Breast epithelium (tissue), 4 donors: ENCODE measurements around the gene PGBD5. TPM values are rescaled to one million over a fixed set of nuclear protein-coding genes. Genes with fewer than 3 reads are reported as not detected.

ENCODE experiments used
- DNase-seq, 2 donors: peaks; one replicate each; pipeline ENCODE4 v3.0.0-alpha.2; 2019; ENCODE audit warnings: low spot score in 2 of 2
- H3K27ac ChIP-seq, 2 donors: fragments of 200-600 bp; sonication (generic) in 1 of 2; one replicate each; pipeline ENCODE4 v1.5.1; 2016 to 2019; ENCODE audit warnings: mild to moderate bottlenecking in 1 of 2
- H3K27me3 ChIP-seq, 2 donors: fragments of 200-600 bp; sonication (generic) in 1 of 2; one replicate each; pipeline versions ENCODE4 v1.5.1 to v1.6.0; 2017 to 2019; ENCODE audit warnings: control low read depth in 1 of 2, mild to moderate bottlenecking in 1 of 2
- H3K36me3 ChIP-seq: fragments of 200-600 bp; one replicate; pipeline ENCODE4 v1.5.1; 2019
- H3K4me1 ChIP-seq, 2 donors: fragments of 200-600 bp; sonication (generic); one replicate each; pipeline ENCODE4 v1.5.1; 2016 to 2019; ENCODE audit warnings: control low read depth in 1 of 2
- H3K4me3 ChIP-seq, 3 donors: fragments of 200-600 bp; sonication (generic); 1 replicate in 2 of 3; 2 replicates in 1 of 3; pipeline ENCODE4 v1.5.1; 2016 to 2019; ENCODE audit warnings: mild to moderate bottlenecking in 3 of 3, moderate library complexity in 2 of 3
- H3K9me3 ChIP-seq, 2 donors: fragments of 200-600 bp; sonication (generic) in 1 of 2; one replicate each; pipeline ENCODE4 v1.5.1; 2016 to 2019; ENCODE audit warnings: control low read depth in 1 of 2
- CTCF ChIP-seq, 3 donors: fragments of 450-650 bp; IDR thresholded peaks; one replicate each; pipeline ENCODE4 v1.5.1; 2016 to 2017; ENCODE audit warnings: antibody characterized with exemption in 3 of 3, mild to moderate bottlenecking in 3 of 3, moderate library complexity in 3 of 3
- POLR2A ChIP-seq: fragments of 450-650 bp; IDR thresholded peaks from one replicate; pipeline ENCODE4 v1.6.1; 2016; ENCODE audit warnings: antibody characterized with exemption, mild to moderate bottlenecking, moderate library complexity
- POLR2AphosphoS5 ChIP-seq, 3 donors: sonication (generic); formaldehyde crosslinking; IDR thresholded peaks; one replicate each; pipeline ENCODE4 v1.6.1; 2017; ENCODE audit warnings: antibody characterized with exemption in 3 of 3
- intact Hi-C: fragments of 100-400 bp; cut with DNase I; formaldehyde crosslinking; loops from one replicate; pipeline ENCODE4 v1.15.1; 2023; ENCODE audit warnings: low total_unique reads
- total RNA-seq, 3 donors: library from RNA; depleted of rRNA; stranded (reverse); fragments of >200 nt; gene quantifications; one replicate each; pipeline ENCODE4 v1.1.0, GENCODE V29; 2016

The PGBD5 gene
- total RNA-seq, 3 donors from 2014 or later, result 0.48 to 0.98 (median 0.59) TPM

GRCh38 chr1:230416430-230416829 lies 9.7 kb downstream of the PGBD5 start:
- H3K27ac ChIP-seq, result no peak overlapping the region
- H3K9me3 ChIP-seq, result no peaks in the 10 kb centered on the region
- no peak for DNase-seq
- H3K4me3 ChIP-seq, result no peak overlapping the region
- TF ChIP-seq POLR2A (no peak), CTCF (IDR thresholded peaks at IDR 0.05) (no peak), POLR2AphosphoS5 (IDR thresholded peaks at IDR 0.05) (no peak)
- peaks cover 0 to 53% of the 10 kb centered on the region in 2 donors for H3K27me3 ChIP-seq
- no peaks in the 10 kb centered on the region for H3K4me1 ChIP-seq
- H3K36me3 ChIP-seq, result no peaks in the 10 kb centered on the region
- intact Hi-C loops, result no loop called here

GRCh38 chr1:230415405-230416132 lies 10.6 kb downstream of the PGBD5 start:
- H3K27me3 ChIP-seq, result peaks cover 0 to 44% of the 10 kb centered on the region in 2 donors
- no peak for DNase-seq
- H3K4me3 ChIP-seq, result no peak overlapping the region
- no peaks in the 10 kb centered on the region for H3K9me3 ChIP-seq
- no peak for TF ChIP-seq POLR2AphosphoS5 (IDR thresholded peaks at IDR 0.05)
- TF ChIP-seq POLR2A, result no peak
- TF ChIP-seq CTCF (IDR thresholded peaks at IDR 0.05), result no peak
- no peaks in the 10 kb centered on the region for H3K36me3 ChIP-seq
- intact Hi-C loops, result no loop called here
- no peak overlapping the region for H3K27ac ChIP-seq
- H3K4me1 ChIP-seq, result no peaks in the 10 kb centered on the region

- Histone ChIP-seq H3K4me1 (no peaks in the 10 kb centered on the region), H3K27me3 (peaks cover 0 to 35% of the 10 kb centered on the region in 2 donors), H3K27ac (no peak overlapping the region), H3K36me3 (no peaks in the 10 kb centered on the region), H3K9me3 (no peaks in the 10 kb centered on the region), H3K4me3 (no peak overlapping the region)
- intact Hi-C loops, result loop anchor here (5.0 kb wide), 1 partner anchor 142 kb away; no protein-coding TSS in a partner anchor
- DNase-seq, result no peak
- TF ChIP-seq CTCF (IDR thresholded peaks at IDR 0.05) (no peak), POLR2A (no peak), POLR2AphosphoS5 (IDR thresholded peaks at IDR 0.05) (no peak)
Measured at GRCh38 chr1:230414694-230415093, 11.4 kb downstream of the PGBD5 start.

- intact Hi-C loops, result loop anchor here (5.0 kb wide), 1 partner anchor 142 kb away; no protein-coding TSS in a partner anchor
- peaks cover 0 to 29% of the 10 kb centered on the region in 2 donors for H3K27me3 ChIP-seq
- no peak for DNase-seq
Measured at GRCh38 chr1:230414102-230414501, 12.0 kb downstream of the PGBD5 start.

More at GRCh38 chr1:230414102-230414501, 12.0 kb downstream of the PGBD5 start:
- no peaks in the 10 kb centered on the region for H3K4me1 ChIP-seq
- H3K27ac ChIP-seq, result no peak overlapping the region
- no peaks in the 10 kb centered on the region for H3K36me3 ChIP-seq
- H3K4me3 ChIP-seq, result no peak overlapping the region
- no peak for TF ChIP-seq POLR2AphosphoS5 (IDR thresholded peaks at IDR 0.05)
- TF ChIP-seq POLR2A, result no peak
- TF ChIP-seq CTCF (IDR thresholded peaks at IDR 0.05), result no peak
- H3K9me3 ChIP-seq, result no peaks in the 10 kb centered on the region
